Stimulated activated CD8-positive, alpha-beta memory T cell treated with anti-CD3 and anti-CD28 coated beads, Interleukin-4, amount 100 ng/mL, for 24 hours (primary cell): ENCODE results near the gene UGT1A7.
A peak's percentile ranks its signal among the peaks of the same experiment; 100 is the strongest.
"Not testable (repeated sequence)": the region's sequence is repeated elsewhere in the genome, so short reads cannot be mapped to it uniquely, and the experiment has no call there.

Experiments used
- DNase-seq: peaks from one replicate; pipeline ENCODE4 v3.0.0-alpha.2; 2020; ENCODE audit warnings: low read depth

The UGT1A7 gene

DNA sequence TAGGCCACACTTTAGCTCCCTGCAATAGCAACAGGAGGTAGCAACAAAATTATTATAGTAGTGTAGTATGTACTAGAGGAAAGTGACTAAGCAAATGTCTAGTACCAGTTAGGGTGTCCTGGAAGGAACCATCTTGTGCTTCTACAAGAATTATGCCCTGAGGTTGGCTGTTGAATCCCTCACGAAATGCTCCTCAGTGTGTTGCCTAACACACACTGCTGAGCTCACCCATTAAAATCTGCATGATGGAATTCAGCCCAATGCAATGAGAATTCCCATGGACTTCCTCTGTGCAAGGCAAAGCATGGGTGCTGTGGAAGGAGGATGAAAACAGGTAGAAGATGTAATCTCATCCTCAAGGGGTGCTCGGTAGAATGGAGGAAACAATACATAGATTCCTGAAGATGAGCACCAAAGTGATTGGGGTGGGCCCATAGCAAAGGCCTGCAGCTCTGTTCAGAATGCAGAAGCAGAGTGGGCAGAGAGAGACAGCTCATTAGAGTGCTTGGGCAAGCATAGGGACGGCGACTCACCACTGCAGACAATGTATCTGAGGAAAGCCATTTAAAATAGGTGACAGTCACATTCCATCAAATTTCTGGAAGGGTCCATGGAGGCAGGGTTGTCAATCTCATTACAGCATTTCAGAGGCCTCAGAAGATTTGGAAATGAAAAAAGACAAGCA is 1.2 kb upstream of the UGT1A7 start:
- no peak for DNase-seq

DNA sequence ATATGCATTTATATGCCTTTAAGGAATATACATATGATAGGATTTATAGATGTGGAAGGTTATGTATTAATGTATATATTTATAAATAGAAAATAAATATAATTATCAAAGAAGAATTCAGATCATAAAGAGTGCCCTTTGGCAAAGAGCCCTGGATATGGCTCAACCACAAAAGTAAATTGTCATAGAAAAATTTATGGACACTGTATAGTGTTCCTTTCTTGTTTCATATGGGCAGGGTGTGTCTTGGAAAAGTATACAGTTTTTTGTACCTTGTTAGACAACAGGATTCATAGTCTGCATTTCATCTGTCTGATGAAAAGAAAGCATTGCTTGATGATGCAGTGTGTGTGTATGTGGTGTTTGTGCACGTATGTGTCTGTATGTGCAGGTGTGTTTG is 2.9 kb downstream of the UGT1A7 start:
- DNase-seq = no peak

DNA sequence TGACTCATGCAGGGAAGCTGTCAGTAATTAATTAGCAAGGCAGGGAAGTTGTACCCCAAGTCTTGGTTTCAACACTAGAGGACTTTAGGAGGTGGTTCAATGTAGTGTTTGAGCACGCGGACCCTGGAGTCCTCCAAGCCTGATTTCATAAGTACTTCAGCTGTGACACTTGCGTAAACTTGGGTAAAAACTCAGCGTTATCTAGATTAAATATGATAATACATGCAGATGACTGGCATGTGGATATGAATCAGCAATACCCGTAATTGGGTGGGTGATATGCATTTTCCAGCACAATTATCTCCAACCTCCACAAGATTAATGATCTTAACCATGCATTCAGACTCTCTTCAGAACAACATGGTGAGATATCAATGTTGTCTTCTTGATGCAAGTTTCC is 5.2 kb downstream of the UGT1A7 start:
- no peak for DNase-seq

DNA sequence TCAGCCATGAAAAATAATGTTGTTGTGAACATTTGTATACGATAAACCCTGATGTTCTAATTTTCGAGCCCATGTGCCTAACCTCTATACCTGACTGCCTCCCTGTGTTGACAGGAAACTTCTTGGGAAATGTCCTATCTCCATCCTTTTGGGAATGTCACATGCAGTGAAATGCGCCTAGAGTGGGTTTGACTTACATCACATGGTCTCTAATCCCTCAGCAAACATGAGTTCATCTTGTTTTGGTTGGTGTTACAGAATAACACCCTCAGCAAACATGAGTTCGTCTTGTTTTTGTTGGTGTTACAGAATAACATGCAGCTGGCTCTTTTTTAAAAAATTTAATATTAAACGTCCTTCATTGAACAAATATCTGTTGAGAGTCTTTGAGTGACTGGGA is 6.6 kb downstream of the UGT1A7 start:
- no peak for DNase-seq

DNA sequence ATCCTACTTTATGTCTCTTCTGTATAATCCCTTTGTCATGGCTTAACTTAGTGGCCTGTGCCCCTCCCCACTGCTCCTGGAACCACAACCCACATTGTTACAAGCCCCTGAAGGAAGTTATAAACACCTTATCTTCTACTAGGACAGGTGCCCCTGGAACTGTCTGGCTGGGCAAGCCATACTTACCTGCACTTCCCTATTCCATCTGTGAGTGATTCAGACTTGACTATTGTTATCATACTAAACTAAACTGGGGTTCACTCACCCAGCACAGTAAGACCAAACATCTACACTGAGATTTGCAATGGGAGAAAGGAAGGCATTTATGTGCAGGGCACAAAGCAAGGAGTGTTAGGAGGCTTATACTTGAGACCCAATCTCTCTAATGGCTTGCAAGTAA is 7.3 kb downstream of the UGT1A7 start:
- DNase-seq = no peak

DNA sequence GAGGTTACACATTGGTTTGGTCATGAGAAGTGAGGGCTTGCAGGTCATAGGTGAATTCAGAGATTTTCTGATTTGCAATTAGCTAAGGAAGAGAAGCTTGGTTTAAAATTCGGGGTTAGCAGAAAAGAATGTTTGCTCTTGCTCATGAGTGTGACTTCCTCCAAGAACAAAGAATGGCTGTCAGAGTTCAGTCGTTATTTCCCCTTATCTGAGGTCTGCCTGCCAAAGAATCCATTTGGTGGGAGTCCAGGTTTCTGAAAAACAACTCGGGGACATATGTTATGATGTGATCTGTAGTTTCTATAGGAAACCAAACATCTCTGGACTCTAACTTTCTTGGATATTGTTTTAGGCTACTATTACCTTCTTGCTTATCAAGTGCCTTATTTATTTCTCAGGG is 7.8 kb downstream of the UGT1A7 start:
- DNase-seq = no peak

DNA sequence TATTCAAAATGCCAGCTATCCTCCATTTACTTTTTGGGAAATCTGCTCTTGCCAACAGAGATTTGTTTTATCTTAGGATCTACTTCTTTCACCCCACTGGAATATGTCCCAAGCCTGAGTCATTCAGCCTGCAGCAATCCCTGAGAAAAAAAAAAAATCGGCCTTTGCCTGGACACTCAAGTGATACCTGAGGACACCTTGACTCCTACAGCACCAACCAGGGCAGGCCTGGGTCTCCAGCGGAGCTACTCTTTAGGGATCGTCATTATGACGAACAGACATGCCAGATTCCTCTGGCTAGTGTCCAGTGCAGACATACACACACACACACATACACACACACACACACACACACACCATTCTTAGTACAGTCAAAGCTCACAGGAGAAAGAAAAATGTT is 8.7 kb downstream of the UGT1A7 start:
- no peak for DNase-seq

DNA sequence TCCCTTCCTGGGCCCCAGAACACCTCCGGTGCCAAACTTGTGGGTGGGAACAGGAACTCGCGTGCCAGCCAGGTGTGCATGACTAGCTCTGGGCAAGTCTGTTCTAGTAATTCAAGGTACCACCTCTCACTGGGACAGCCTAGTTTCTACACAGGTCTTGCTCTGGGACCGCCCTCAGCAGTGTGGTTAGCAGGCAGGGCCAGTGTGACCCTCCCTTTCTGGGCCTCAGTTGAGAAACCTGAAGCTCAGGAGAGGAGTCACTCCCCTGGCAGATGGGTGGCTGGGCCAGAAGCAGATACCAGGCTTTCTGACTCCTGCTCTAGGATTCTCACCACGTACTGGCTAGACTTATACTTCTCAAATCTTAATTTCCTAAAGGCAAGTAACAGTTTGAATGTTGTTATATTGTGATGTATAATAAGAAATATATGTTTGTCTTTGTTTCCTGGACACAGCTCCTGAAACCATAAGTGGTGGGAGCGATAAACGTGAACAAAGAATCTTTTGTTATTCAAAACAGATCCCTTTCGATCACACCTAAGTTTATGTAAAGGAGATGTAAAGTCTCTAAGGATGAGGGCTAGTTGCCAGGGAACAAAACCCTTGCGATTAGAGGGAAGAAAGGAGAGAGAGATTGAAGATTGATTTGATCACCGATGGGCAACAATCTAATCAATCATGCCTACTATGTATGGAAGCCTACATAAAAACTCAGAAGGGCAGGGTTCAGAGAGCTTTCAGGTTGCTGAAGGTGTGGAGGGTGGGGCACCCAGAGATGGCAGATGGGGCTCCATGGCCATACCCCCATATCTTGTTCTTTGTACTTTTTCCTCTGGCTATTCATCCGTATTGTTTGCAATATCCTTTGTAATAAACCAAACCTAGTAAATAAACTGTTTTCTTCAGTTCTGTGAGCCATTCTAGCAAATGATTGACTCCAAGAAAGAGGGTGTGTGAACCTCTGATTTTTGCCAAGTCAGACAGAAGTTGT is 10.0 kb downstream of the UGT1A7 start:
- no peak for DNase-seq

DNA sequence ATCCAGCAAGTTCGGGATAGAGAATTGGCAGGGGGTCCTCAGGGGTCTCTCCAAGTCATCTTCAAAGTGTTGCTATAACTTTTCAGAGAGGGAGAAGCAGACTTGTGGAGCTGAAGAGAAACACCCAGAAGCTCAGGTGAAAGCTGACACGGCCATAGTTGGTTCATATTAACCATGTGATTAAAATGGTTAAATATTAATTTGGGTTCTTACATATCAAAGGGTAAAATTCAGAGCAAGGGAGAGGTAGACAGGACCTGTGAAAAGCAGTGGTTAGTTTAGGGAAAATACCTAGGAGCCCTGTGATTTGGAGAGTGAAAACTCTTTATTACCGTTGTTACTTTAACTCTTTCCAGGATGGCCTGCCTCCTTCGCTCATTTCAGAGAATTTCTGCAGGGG is 10.9 kb downstream of the UGT1A7 start, which contains the start of gene UGT1A6:
TSS of gene UGT1A6 (plus strand) at position 243 of the 400 bp plus-strand sequence. CDS start at position 358, 115 bp downstream.
- DNase-seq = no peak

DNA sequence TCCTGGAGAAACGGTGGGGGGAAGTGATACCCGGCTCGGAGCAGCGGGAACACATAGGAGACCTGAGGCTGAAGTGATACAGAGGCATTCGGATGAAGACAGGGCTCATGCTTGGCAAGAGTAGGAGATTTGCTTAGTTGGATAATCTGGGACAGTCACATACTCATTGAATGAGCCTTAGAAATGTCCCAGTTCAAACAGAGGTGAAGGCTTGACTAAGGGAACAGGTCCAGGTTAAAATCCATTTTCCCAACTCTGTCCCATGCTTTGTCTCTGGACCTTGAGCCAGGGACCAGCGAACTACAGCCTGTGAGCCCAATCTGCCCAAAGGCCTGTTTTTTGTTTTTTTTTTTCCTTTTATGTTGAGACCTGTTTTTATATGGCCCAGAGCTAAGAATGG is 12.3 kb downstream of the UGT1A7 start:
- no peak for DNase-seq

DNA sequence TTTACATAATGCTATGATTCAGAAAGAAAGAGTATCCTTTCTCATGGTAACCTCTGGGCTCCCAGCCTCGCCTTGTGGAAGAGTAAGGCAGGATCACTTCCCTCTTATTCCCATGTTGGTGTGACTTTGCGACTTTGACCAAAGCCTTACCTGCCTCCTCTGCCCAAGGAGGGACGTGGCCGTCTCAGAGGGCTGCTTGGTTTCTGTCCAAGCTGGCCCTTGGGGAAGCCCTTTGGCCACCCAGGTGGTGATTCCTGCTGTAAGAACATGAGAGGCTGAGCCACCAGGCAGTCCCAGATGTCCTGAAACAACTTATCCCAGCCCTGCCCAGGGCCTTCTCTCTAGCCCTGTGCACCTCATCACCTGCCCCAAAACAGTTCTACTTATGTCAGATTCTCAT is 17.0 kb downstream of the UGT1A7 start:
- no peak for DNase-seq

DNA sequence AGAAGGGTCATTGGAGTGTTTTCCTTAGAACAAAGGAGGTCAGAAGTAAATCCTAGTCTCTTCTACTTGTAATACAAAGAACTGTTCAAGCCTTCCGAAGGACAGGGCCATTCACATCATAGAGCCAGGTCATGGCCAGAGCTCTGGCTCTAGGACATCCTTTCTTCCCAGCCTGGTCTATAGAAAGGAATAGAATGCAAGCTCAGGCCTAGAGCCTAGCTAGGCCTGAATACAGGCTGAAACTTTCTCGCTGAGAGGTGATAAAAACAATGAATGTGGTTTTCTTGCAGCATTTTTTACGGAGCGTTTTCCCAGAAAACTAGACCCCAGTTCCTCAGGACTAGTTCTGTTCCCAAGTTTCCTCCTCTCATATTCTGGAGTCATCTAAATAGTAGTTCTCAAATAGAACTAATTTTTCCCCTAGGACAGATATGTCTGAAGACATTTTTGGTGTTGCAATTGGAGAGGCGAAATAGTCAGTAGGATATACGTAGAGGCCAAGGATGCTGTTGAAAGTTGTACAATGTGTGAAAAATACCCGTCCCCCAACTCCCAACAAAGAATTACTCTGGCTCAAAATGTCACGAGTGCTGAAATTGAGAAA is 17.8 kb downstream of the UGT1A7 start:
- no peak for DNase-seq

DNA sequence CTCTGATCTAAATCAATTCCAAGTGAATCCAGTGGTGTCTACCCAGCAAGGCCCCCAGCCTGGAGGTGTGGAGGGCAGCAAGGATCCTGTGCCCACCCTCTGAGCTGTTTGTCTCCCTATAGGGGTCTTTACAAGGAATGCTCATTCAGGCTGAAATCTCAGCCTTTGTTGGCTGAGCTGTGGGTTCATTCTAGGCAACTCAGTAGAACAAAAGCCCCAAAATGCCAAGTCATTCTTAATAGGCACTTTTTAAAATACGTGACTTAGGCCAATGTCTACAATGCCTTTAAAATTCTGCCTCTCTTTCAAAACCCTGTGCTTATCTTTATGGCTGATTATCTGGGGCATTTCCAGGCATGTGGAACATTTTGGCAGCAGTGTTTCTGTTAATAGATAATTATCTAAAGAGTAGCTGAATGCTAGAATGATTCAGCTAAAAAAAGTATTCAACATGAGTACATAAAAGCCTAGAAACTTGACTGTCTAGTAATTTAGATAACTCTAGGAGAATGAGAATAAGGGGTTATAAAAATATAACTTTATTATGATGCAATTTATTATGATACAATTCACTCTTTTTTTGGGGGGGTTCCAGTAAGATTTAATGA is 18.4 kb downstream of the UGT1A7 start:
- DNase-seq = no peak

DNA sequence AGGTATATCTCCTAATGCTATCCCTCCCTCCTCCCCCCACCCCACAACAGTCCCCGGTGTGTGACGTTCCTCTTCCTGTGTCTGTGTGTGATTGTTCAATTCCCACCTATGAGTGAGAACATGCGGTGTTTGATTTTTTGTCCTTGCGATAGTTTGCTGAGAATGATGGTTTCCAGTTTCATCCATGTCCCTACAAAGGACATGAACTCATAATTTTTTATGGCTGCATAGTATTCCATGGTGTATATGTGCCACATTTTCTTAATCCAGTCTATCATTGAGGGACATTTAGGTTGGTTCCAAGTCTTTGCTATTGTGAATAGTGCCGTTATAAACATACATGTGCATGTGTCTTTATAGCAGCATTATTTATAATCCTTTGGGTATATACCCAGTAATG is 19.1 kb downstream of the UGT1A7 start:
- DNase-seq = not testable (repeated sequence)

DNA sequence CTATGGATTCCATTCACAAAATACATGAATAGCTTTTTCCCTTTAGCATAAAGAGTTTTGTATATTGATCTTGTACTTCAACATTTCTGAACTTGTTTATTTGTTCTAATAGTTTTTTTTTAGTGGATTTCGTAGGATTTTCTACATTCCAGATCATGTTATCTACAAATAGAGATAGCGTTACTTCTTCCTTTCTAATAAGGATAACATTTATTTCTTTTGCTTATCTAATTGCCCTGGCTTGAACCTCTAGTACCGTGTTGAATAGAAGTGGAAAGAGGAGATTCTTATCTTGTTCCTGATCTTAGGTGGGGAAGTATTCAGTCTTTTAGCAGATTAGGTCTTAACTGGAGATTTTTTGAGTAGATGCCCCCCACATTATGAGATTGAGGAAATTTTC is 20.5 kb downstream of the UGT1A7 start:
- no peak for DNase-seq

DNA sequence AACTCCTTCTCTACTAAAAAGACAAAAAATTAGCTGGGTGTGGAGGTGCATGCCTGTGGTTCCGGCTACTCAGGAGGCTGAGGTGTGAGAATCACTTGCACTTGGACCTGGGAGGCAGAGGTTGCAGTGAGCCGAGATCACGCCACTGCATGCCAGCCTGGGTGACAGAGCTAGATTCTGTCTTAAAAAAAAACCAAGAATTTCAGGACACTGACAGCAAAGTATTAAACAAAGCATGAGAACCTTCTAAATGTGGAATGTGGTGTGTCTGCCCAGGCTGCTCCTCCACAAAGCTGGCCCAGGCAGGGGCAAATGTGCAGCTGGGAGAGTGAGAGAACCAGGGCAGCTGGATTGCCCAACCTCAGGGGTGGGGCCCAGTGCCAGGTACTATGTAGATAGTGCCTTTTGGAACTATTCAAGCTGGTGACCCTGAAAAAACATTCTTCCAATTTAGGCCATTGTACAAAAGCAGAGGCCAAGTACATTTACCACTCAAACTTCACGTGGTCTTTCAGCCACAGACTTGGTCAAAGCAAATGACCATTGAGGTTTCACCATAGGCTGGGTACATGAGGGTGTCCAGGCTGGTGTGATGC is 24.3 kb downstream of the UGT1A7 start:
- DNase-seq = no peak

DNA sequence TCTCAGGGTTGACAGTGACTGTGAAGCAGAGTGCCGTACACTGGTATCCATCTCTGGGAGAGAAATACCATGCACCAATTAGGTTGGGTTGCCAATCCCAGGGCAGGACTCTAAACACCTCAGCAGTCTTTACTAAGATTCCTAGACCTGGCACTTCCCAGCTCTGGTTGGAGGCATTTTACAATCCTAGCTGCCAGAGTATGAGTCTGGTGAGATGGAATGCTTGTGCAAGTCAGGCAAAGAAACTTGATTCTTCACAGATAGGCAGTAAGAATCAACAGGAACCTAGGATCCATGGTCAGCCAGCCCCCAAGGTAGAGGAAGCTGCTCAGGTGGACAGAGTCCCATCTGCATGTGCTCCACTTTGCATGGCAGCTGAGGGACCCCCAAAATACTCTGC is 25.0 kb downstream of the UGT1A7 start:
- DNase-seq = no peak

DNA sequence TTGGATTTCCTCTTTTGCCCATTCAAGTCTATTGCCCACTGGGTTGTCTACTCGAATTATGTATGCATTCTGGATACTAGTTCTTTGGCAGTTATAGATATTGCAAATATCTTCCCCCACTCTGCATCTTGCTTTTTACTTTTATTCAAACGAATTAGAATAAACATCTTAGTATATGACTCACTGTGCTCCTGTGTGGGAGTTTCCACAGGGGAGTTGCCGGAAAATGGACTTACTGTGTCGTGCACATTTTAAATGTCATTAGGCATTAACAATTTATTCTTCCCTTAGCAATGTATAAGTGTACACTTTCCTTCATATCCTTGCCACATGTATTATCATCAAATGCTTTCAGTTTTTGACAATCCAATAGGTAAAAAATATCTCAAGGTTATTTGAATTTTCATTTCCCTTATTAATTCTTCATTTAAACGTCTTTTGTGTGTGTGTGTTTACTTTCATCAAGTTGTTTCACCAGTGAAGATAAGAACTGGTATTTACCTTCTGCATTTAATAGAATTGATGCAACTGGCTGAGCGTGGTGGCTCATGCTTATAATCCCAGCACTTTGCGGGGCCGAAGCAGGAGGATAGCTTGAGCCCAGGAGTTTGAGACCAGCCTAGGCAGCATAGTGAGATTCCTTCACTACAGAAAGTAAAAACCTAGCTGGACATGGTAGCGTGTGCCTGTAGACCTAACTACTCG is 26.4 kb downstream of the UGT1A7 start:
- no peak for DNase-seq

DNA sequence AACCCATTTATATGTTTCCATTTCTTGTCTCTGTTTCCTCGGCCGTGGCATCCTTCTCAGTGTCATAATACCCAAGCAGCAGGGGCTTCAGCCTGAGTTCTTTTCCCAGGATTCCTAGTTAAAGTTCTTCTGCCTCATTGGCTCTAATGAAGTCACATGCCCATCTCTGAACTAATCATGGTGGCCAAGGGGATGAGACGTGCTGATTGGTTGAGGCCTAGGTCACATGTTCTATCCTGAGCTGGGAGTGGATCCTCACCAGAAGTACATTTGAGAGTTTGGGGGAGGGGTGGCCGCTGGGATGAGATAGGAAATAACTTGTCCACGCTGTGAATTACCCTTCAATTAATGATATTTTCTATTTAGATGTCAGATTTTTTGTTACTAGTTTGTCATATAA is 27.2 kb downstream of the UGT1A7 start:
- DNase-seq = no peak

DNA sequence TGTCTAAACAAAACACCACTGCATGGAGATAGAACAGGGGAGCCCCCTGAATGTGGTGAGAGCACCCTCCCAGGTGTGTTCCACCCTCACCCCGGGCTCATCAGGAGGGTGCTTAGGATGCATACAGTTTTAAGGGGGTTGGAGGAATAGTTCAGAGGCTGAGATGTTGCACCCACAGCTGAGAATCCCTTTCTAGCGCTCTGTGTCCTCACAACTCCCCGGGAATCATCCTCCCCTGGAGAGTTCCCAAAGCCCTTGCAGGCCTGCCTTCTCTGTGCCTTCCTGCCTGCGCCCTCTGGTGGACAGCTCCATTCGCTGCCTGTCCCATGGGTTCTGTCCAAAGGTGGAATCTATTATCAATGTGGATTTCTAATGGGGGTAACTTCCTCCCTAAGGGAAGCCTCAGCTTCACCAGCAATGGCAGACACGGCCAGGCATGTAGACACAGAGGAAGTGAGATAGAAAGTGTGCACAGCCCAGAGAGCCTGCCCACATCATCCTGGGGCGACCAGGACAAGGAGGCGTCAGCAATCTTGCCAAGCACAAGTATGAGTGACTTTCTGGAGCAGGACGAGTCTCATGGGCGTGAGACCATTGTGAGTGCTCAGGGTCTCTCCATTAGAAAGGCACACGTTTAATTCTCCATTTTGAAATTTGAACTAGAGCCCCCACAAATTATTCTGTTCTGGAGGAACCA is 29.8 kb downstream of the UGT1A7 start:
- DNase-seq = peak; percentile 48
